ENCODE results near the gene WDR90.

- TF ChIP-seq POLR2A (IDR thresholded peaks at IDR 0.05; ENCODE audit: low read depth): peak; percentile 8
- no peak for TF ChIP-seq EP300 (IDR thresholded peaks at IDR 0.05)
- no peak for TF ChIP-seq CTCF (IDR thresholded peaks at IDR 0.05)
- no peak for TF ChIP-seq POLR2AphosphoS5 (IDR thresholded peaks at IDR 0.05)
These were observed 13.5 kb upstream of the WDR90 start for GRCh38 chr16:635573-636205.

Data from esophagus muscularis mucosa (tissue), 4 donors.